ENCODE results near the gene ITGAL. TPM values are rescaled to one million over a fixed set of nuclear protein-coding genes. Genes with fewer than 3 reads are reported as not detected.

ITGAL gene
- total and polyA plus RNA-seq, 2 of the 13 experiments (the other 11 are each of a cell fraction or from before 2014, with no cell fraction given), result 0.86 to 1.2 TPM

- TF ChIP-seq ZFP82 (CRISPR knock-in tag; IDR thresholded peaks at IDR 0.05; ENCODE audit: borderline replicate concordance) (no peak), ZNF333 (CRISPR knock-in tag; IDR thresholded peaks at IDR 0.05; ENCODE audit: borderline replicate concordance) (no peak; the same call in 1 of the 2 replicates), ZNF775 (CRISPR knock-in tag; IDR thresholded peaks at IDR 0.05; ENCODE audit: borderline replicate concordance) (no peak), ZNF563 (CRISPR knock-in tag; IDR thresholded peaks at IDR 0.05) (no peak), BRCA1 (CRISPR knock-in tag; IDR thresholded peaks at IDR 0.05) (0 out of 2 replicates have a peak, but pooled peaks have one; percentile 2), POLR2AphosphoS5 (IDR thresholded peaks at IDR 0.05; ENCODE audit: low read depth, low read length) (no peak; the same call in none of the 2 replicates), USF2 (IDR thresholded peaks at IDR 0.05; ENCODE audit: low read depth, low read length) (no peak), USF2 (CRISPR knock-in tag; IDR thresholded peaks at IDR 0.05; ENCODE audit: borderline replicate concordance) (peak; percentile 5; the same call in 1 of the 2 replicates), NFYC (CRISPR knock-in tag; IDR thresholded peaks at IDR 0.05) (no peak), FUBP1 (CRISPR knock-in tag; IDR thresholded peaks at IDR 0.05; ENCODE audit: borderline replicate concordance) (0 out of 2 replicates have a peak, but pooled peaks have one; percentile 37), NPAS2 (CRISPR knock-in tag; IDR thresholded peaks at IDR 0.05; ENCODE audit: borderline replicate concordance) (no peak), ZNF605 (CRISPR knock-in tag; IDR thresholded peaks at IDR 0.05) (peak; percentile 80; the same call in 1 of the 2 replicates), TCF12 (IDR thresholded peaks at IDR 0.05) (no peak), TCF12 (CRISPR knock-in tag; IDR thresholded peaks at IDR 0.05) (no peak), ZNF367 (CRISPR knock-in tag; IDR thresholded peaks at IDR 0.05; ENCODE audit: borderline replicate concordance) (0 out of 2 replicates have a peak, but pooled peaks have one; percentile 72), TRAFD1 (CRISPR knock-in tag; IDR thresholded peaks at IDR 0.05; ENCODE audit: borderline replicate concordance) (0 out of 2 replicates have a peak, but pooled peaks have one; percentile 66), SOX5 (CRISPR knock-in tag; IDR thresholded peaks at IDR 0.05; ENCODE audit: borderline replicate concordance) (0 out of 2 replicates have a peak, but pooled peaks have one; percentile 7), ZNF709 (CRISPR knock-in tag; IDR thresholded peaks at IDR 0.05) (peak; percentile 53; the same call in 1 of the 2 replicates), KDM6A (CRISPR knock-in tag; IDR thresholded peaks at IDR 0.05; ENCODE audit: low read depth) (no peak), NR2C2 (CRISPR knock-in tag; IDR thresholded peaks at IDR 0.05; ENCODE audit: borderline replicate concordance) (peak; percentile 52; the same call in 1 of the 2 replicates), ZNF510 (CRISPR knock-in tag; IDR thresholded peaks at IDR 0.05; ENCODE audit: low read depth) (peak; percentile 18; the same call in 1 of the 2 replicates), DNMT1 (CRISPR knock-in tag; IDR thresholded peaks at IDR 0.05) (no peak), ZNF790 (CRISPR knock-in tag; IDR thresholded peaks at IDR 0.05; ENCODE audit: borderline replicate concordance) (0 out of 2 replicates have a peak, but pooled peaks have one; percentile 35), TARDBP (CRISPR knock-in tag; IDR thresholded peaks at IDR 0.05) (peak; percentile 10; the same call in 1 of the 2 replicates), SCMH1 (CRISPR knock-in tag; IDR thresholded peaks at IDR 0.05; ENCODE audit: borderline replicate concordance) (no peak)
Observed at GRCh38 chr16:30535106-30535776, 62.7 kb downstream of the ITGAL start (continued).
